ENCODE results near the gene MED22. TPM values are rescaled to one million over a fixed set of nuclear protein-coding genes. Genes with fewer than 3 reads are reported as not detected.

Gene MED22
- total RNA-seq, 1 donor from 2014 or later: 35.7 TPM

- H3K27ac Mint-ChIP-seq (ENCODE audit: unreplicated experiment): peak overlapping the region; percentile 15
- H3K9me3 Mint-ChIP-seq (ENCODE audit: unreplicated experiment): peaks cover 5% of the 10 kb centered on the region
- H3K4me3 Mint-ChIP-seq (ENCODE audit: unreplicated experiment): no peak overlapping the region
- no peak for TF ChIP-seq CTCF (IDR thresholded peaks at IDR 0.05; ENCODE audit: partially characterized antibody, unreplicated experiment)
- no peak for DNase-seq
- no peaks in the 10 kb centered on the region for H3K27me3 Mint-ChIP-seq (ENCODE audit: unreplicated experiment)
- H3K4me1 Mint-ChIP-seq (ENCODE audit: low read depth, unreplicated experiment): peaks cover 28% of the 10 kb centered on the region
- no peaks in the 10 kb centered on the region for H3K36me3 Mint-ChIP-seq (ENCODE audit: unreplicated experiment)
Observed at GRCh38 chr9:133369933-133370332, 22.0 kb upstream of the MED22 start.

GRCh38 chr9:133369422-133369821 is 21.5 kb upstream of the MED22 start:
- peaks cover 2% of the 10 kb centered on the region for H3K9me3 Mint-ChIP-seq (ENCODE audit: unreplicated experiment)
- H3K4me3 Mint-ChIP-seq (ENCODE audit: unreplicated experiment): peak overlapping the region; percentile 57
- no peaks in the 10 kb centered on the region for H3K27me3 Mint-ChIP-seq (ENCODE audit: unreplicated experiment)
- H3K27ac Mint-ChIP-seq (ENCODE audit: unreplicated experiment): peak overlapping the region; percentile 78
- no peak for DNase-seq
- H3K4me1 Mint-ChIP-seq (ENCODE audit: low read depth, unreplicated experiment): peaks cover 28% of the 10 kb centered on the region
- no peaks in the 10 kb centered on the region for H3K36me3 Mint-ChIP-seq (ENCODE audit: unreplicated experiment)
- TF ChIP-seq CTCF (IDR thresholded peaks at IDR 0.05; ENCODE audit: partially characterized antibody, unreplicated experiment): no peak

- peak overlapping the region; percentile 73 for H3K4me3 Mint-ChIP-seq (ENCODE audit: unreplicated experiment)
Observed at GRCh38 chr9:133368249-133368881, 20.4 kb upstream of the MED22 start.

GRCh38 chr9:133367778-133368177 is 19.8 kb upstream of the MED22 start:
- H3K36me3 Mint-ChIP-seq (ENCODE audit: unreplicated experiment): no peaks in the 10 kb centered on the region
- no peaks in the 10 kb centered on the region for H3K27me3 Mint-ChIP-seq (ENCODE audit: unreplicated experiment)
- peaks cover 2% of the 10 kb centered on the region for H3K9me3 Mint-ChIP-seq (ENCODE audit: unreplicated experiment)
- TF ChIP-seq CTCF (IDR thresholded peaks at IDR 0.05; ENCODE audit: partially characterized antibody, unreplicated experiment): no peak
- H3K4me1 Mint-ChIP-seq (ENCODE audit: low read depth, unreplicated experiment): peaks cover 28% of the 10 kb centered on the region
- no peak overlapping the region for H3K27ac Mint-ChIP-seq (ENCODE audit: unreplicated experiment)
- no peak for DNase-seq
- no peak overlapping the region for H3K4me3 Mint-ChIP-seq (ENCODE audit: unreplicated experiment)

More at GRCh38 chr9:133368249-133368881, 20.4 kb upstream of the MED22 start:
- Mint-ChIP-seq H3K27ac (ENCODE audit: unreplicated experiment) (peak overlapping the region; percentile 78), H3K36me3 (ENCODE audit: unreplicated experiment) (no peaks in the 10 kb centered on the region), H3K9me3 (ENCODE audit: unreplicated experiment) (peaks cover 2% of the 10 kb centered on the region), H3K4me1 (ENCODE audit: low read depth, unreplicated experiment) (peaks cover 28% of the 10 kb centered on the region), H3K27me3 (ENCODE audit: unreplicated experiment) (no peaks in the 10 kb centered on the region)
- no peak for TF ChIP-seq CTCF (IDR thresholded peaks at IDR 0.05; ENCODE audit: partially characterized antibody, unreplicated experiment)
- DNase-seq: no peak

GRCh38 chr9:133367221-133367620 is 19.3 kb upstream of the MED22 start:
- Mint-ChIP-seq H3K4me3 (ENCODE audit: unreplicated experiment) (no peak overlapping the region), H3K27ac (ENCODE audit: unreplicated experiment) (no peak overlapping the region), H3K4me1 (ENCODE audit: low read depth, unreplicated experiment) (peaks cover 24% of the 10 kb centered on the region), H3K36me3 (ENCODE audit: unreplicated experiment) (no peaks in the 10 kb centered on the region), H3K9me3 (ENCODE audit: unreplicated experiment) (peaks cover 2% of the 10 kb centered on the region), H3K27me3 (ENCODE audit: unreplicated experiment) (no peaks in the 10 kb centered on the region)
- DNase-seq: no peak
- no peak for TF ChIP-seq CTCF (IDR thresholded peaks at IDR 0.05; ENCODE audit: partially characterized antibody, unreplicated experiment)
